ENCODE results near the gene CD55. TPM values are rescaled to one million over a fixed set of nuclear protein-coding genes. Genes with fewer than 3 reads are reported as not detected.

Gene CD55
- total and polyA plus RNA-seq, 2 of the 13 experiments (the other 11 are each of a cell fraction or from before 2014, with no cell fraction given) = 6.0 to 56.0 TPM

- CTCF ChIA-PET (ENCODE audit: low intra/inter-chr PET ratio, low total read pairs) = no interaction called here
- WGBS (ENCODE audit: low lambda C conversion rate) = 0% methylated on average over 1 of the region's 1 CpG
- no peaks in the 10 kb centered on the region for H3K36me3 ChIP-seq (replicated peaks in 1 of 2; ENCODE audit: control insufficient read depth in 1 of 2, insufficient read depth in 2 of 2, low read length in 2 of 2)
- POLR2A ChIA-PET = no interaction called here
- in situ Hi-C loops (cut with HindIII; ENCODE audit: extremely low pct_ligation_motif_present, low pct_unique_long_range_greater_than_20kb) (loop anchor here (25.0 kb wide), 1 partner anchor 128 kb away; no protein-coding TSS in a partner anchor), intact Hi-C loops (cut with micrococcal nuclease; ENCODE audit: unreplicated experiment) (loop anchor here (10.0 kb wide), 1 partner anchor 65 kb away; the partner anchor contains the start of gene CR2)
- no peak overlapping the region for H3K4me3 ChIP-seq (replicated peaks in 1 of 3; ENCODE audit: insufficient read depth in 1 of 3, low read depth in 2 of 3, low read length in 3 of 3)
- H3K27ac ChIP-seq (ENCODE audit: extremely low read length, insufficient read depth, low read length) = no peak overlapping the region
- no peaks in the 10 kb centered on the region for H4K20me1 ChIP-seq (ENCODE audit: insufficient read depth, low read length)
- no peak for DNase-seq (ENCODE audit: low spot score)
- ATAC-seq = no peak
- H3K79me2 ChIP-seq (ENCODE audit: insufficient read depth, low read length) = no peaks in the 10 kb centered on the region
- no TSS peak for BruUV-seq (replicated peaks)
- H3K9me3 ChIP-seq (ENCODE audit: low read length) = no peaks in the 10 kb centered on the region
- no peaks in the 10 kb centered on the region for H3K4me1 ChIP-seq (ENCODE audit: insufficient read depth, low read length)
- no peak overlapping the region for H3K4me2 ChIP-seq (ENCODE audit: low read depth, low read length)
- FAIRE-seq = no peak
- no peaks in the 10 kb centered on the region; a peak in 1 of 5 replicates for H3K27me3 ChIP-seq (ENCODE audit: control insufficient read depth in 1 of 2, insufficient read depth in 2 of 2, low read length in 2 of 2)
- H2AFZ ChIP-seq (ENCODE audit: low read length) = no peak overlapping the region
- no peak overlapping the region for H3K9ac ChIP-seq (ENCODE audit: insufficient read depth, low read depth, low read length)
- TF ChIP-seq ZNF264 (CRISPR knock-in tag; IDR thresholded peaks at IDR 0.05) = no peak
- TF ChIP-seq LRRFIP1 (CRISPR knock-in tag; conservative IDR thresholded peaks at IDR 0.05) = no peak
- no peak for TF ChIP-seq KLF13 (CRISPR knock-in tag; IDR thresholded peaks at IDR 0.05)
- no peak for TF ChIP-seq DPF2 (CRISPR knock-in tag; IDR thresholded peaks at IDR 0.05; ENCODE audit: borderline replicate concordance, low read depth)
- no peak for TF ChIP-seq ZNF451 (CRISPR knock-in tag; IDR thresholded peaks at IDR 0.05)
- no peak for TF ChIP-seq SATB2 (CRISPR knock-in tag; IDR thresholded peaks at IDR 0.05)
- TF ChIP-seq, protein P1, sequence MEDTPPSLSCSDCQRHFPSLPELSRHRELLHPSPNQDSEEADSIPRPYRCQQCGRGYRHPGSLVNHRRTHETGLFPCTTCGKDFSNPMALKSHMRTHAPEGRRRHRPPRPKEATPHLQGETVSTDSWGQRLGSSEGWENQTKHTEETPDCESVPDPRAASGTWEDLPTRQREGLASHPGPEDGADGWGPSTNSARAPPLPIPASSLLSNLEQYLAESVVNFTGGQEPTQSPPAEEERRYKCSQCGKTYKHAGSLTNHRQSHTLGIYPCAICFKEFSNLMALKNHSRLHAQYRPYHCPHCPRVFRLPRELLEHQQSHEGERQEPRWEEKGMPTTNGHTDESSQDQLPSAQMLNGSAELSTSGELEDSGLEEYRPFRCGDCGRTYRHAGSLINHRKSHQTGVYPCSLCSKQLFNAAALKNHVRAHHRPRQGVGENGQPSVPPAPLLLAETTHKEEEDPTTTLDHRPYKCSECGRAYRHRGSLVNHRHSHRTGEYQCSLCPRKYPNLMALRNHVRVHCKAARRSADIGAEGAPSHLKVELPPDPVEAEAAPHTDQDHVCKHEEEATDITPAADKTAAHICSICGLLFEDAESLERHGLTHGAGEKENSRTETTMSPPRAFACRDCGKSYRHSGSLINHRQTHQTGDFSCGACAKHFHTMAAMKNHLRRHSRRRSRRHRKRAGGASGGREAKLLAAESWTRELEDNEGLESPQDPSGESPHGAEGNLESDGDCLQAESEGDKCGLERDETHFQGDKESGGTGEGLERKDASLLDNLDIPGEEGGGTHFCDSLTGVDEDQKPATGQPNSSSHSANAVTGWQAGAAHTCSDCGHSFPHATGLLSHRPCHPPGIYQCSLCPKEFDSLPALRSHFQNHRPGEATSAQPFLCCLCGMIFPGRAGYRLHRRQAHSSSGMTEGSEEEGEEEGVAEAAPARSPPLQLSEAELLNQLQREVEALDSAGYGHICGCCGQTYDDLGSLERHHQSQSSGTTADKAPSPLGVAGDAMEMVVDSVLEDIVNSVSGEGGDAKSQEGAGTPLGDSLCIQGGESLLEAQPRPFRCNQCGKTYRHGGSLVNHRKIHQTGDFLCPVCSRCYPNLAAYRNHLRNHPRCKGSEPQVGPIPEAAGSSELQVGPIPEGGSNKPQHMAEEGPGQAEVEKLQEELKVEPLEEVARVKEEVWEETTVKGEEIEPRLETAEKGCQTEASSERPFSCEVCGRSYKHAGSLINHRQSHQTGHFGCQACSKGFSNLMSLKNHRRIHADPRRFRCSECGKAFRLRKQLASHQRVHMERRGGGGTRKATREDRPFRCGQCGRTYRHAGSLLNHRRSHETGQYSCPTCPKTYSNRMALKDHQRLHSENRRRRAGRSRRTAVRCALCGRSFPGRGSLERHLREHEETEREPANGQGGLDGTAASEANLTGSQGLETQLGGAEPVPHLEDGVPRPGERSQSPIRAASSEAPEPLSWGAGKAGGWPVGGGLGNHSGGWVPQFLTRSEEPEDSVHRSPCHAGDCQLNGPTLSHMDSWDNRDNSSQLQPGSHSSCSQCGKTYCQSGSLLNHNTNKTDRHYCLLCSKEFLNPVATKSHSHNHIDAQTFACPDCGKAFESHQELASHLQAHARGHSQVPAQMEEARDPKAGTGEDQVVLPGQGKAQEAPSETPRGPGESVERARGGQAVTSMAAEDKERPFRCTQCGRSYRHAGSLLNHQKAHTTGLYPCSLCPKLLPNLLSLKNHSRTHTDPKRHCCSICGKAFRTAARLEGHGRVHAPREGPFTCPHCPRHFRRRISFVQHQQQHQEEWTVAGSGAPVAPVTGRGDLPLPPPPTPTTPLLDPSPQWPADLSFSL (CRISPR knock-in tag; IDR thresholded peaks at IDR 0.05) = no peak
- TF ChIP-seq ZNF724P (CRISPR knock-in tag; IDR thresholded peaks at IDR 0.05; ENCODE audit: borderline replicate concordance) = no peak
- TF ChIP-seq CEBPG (CRISPR knock-in tag; IDR thresholded peaks at IDR 0.05) = no peak
- no peak for TF ChIP-seq CCAR2 (optimal IDR thresholded peaks at IDR 0.05; ENCODE audit: low read depth, low read length)
- no peak for TF ChIP-seq ZNF850 (CRISPR knock-in tag; conservative IDR thresholded peaks at IDR 0.05)
- TF ChIP-seq, protein P2, sequence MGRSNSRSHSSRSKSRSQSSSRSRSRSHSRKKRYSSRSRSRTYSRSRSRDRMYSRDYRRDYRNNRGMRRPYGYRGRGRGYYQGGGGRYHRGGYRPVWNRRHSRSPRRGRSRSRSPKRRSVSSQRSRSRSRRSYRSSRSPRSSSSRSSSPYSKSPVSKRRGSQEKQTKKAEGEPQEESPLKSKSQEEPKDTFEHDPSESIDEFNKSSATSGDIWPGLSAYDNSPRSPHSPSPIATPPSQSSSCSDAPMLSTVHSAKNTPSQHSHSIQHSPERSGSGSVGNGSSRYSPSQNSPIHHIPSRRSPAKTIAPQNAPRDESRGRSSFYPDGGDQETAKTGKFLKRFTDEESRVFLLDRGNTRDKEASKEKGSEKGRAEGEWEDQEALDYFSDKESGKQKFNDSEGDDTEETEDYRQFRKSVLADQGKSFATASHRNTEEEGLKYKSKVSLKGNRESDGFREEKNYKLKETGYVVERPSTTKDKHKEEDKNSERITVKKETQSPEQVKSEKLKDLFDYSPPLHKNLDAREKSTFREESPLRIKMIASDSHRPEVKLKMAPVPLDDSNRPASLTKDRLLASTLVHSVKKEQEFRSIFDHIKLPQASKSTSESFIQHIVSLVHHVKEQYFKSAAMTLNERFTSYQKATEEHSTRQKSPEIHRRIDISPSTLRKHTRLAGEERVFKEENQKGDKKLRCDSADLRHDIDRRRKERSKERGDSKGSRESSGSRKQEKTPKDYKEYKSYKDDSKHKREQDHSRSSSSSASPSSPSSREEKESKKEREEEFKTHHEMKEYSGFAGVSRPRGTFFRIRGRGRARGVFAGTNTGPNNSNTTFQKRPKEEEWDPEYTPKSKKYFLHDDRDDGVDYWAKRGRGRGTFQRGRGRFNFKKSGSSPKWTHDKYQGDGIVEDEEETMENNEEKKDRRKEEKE (IDR thresholded peaks at IDR 0.05) = no peak
- no peak for TF ChIP-seq PHF20 (CRISPR knock-in tag; IDR thresholded peaks at IDR 0.05)
Measured at GRCh38 chr1:207389728-207390464, 68.4 kb downstream of the CD55 start.
